ENCODE measurements around the gene KANSL1L.

The KANSL1L gene

GRCh38 chr2:210092791-210093190 is 78.4 kb downstream of the KANSL1L start:
- in situ Hi-C loops (cut with MboI; ENCODE audit: low sequenced_read_pairs, unreplicated experiment), result no loop called here
- TF ChIP-seq, protein P1, sequence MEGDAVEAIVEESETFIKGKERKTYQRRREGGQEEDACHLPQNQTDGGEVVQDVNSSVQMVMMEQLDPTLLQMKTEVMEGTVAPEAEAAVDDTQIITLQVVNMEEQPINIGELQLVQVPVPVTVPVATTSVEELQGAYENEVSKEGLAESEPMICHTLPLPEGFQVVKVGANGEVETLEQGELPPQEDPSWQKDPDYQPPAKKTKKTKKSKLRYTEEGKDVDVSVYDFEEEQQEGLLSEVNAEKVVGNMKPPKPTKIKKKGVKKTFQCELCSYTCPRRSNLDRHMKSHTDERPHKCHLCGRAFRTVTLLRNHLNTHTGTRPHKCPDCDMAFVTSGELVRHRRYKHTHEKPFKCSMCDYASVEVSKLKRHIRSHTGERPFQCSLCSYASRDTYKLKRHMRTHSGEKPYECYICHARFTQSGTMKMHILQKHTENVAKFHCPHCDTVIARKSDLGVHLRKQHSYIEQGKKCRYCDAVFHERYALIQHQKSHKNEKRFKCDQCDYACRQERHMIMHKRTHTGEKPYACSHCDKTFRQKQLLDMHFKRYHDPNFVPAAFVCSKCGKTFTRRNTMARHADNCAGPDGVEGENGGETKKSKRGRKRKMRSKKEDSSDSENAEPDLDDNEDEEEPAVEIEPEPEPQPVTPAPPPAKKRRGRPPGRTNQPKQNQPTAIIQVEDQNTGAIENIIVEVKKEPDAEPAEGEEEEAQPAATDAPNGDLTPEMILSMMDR (IDR thresholded peaks at IDR 0.05; ENCODE audit: borderline replicate concordance, control extremely low read depth, extremely low read depth, insufficient read depth, missing control alignments), result no peak
- DNase-seq (ENCODE audit: low spot score), result no peak

DNA sequence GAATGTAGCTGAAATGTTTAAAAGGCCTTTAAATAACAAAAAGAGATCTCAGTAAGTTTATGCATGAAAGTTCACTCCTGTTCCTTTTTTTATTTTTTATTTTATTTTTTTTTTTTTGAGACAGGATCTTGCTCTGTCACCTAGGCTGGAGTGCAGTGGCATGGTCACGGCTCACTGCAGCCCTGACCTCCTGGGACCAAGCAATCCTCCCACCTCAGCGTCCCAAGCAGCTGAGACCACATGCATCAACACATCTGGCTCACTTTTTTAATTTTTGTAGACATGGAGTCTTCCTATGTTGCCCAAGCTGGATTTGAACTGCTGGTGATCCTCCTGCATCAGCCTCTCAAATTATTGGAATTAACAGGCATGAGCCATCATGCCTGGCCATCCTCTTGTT is 84.3 kb downstream of the KANSL1L start:
- TF ChIP-seq, protein P1 (IDR thresholded peaks at IDR 0.05; ENCODE audit: borderline replicate concordance, control extremely low read depth, extremely low read depth, insufficient read depth, missing control alignments), result no peak
- in situ Hi-C loops (cut with MboI; ENCODE audit: low sequenced_read_pairs, unreplicated experiment), result loop anchor here (10.0 kb wide), 1 partner anchor 108 kb away; no protein-coding TSS in a partner anchor
- DNase-seq (ENCODE audit: low spot score), result no peak

GRCh38 chr2:210086292-210086691 is 84.9 kb downstream of the KANSL1L start:
- TF ChIP-seq, protein P1 (IDR thresholded peaks at IDR 0.05; ENCODE audit: borderline replicate concordance, control extremely low read depth, extremely low read depth, insufficient read depth, missing control alignments), result no peak
- in situ Hi-C loops (cut with MboI; ENCODE audit: low sequenced_read_pairs, unreplicated experiment), result loop anchor here (10.0 kb wide), 1 partner anchor 109 kb away; no protein-coding TSS in a partner anchor
- DNase-seq (ENCODE audit: low spot score), result no peak

- DNase-seq (ENCODE audit: low spot score), result peak; percentile 23
- in situ Hi-C loops (cut with MboI; ENCODE audit: low sequenced_read_pairs, unreplicated experiment), result no loop called here
- TF ChIP-seq, protein P1 (IDR thresholded peaks at IDR 0.05; ENCODE audit: borderline replicate concordance, control extremely low read depth, extremely low read depth, insufficient read depth, missing control alignments), result peak; percentile 52
These were observed 98.2 kb downstream of the KANSL1L start for GRCh38 chr2:210072922-210073509.

DNA sequence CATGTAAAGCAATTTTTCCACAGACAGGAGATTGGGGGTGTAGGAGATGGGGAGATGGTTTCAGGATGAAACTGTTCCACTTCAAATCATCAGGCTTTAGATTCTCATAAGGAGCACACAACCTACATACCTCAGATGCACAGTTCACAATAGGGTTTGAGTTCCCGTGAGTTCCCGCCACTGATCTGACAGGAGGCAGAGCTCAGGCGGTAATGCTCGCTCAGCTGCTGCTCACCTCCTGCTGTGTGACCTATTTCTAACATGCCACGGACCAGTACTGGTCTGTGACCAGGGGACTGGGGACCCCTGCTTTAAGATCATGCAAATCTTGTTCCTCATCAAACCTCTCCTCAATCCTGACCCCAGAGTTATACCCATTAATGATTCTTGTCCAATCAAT is 98.7 kb downstream of the KANSL1L start:
- in situ Hi-C loops (cut with MboI; ENCODE audit: low sequenced_read_pairs, unreplicated experiment), result no loop called here
- TF ChIP-seq, protein P1 (IDR thresholded peaks at IDR 0.05; ENCODE audit: borderline replicate concordance, control extremely low read depth, extremely low read depth, insufficient read depth, missing control alignments), result no peak
- DNase-seq (ENCODE audit: low spot score), result no peak

GRCh38 chr2:210063306-210063705 is 107.9 kb downstream of the KANSL1L start:
- TF ChIP-seq, protein P1 (IDR thresholded peaks at IDR 0.05; ENCODE audit: borderline replicate concordance, control extremely low read depth, extremely low read depth, insufficient read depth, missing control alignments), result no peak
- no peak for DNase-seq (ENCODE audit: low spot score)
- in situ Hi-C loops (cut with MboI; ENCODE audit: low sequenced_read_pairs, unreplicated experiment), result no loop called here

All from GM13976 (cell line).